ENCODE data around the gene DET1. TPM values are rescaled to one million over a fixed set of nuclear protein-coding genes. Genes with fewer than 3 reads are reported as not detected.

The DET1 gene
- total RNA-seq, 4 donors from 2014 or later: 4.1 to 8.7 (median 6.7) TPM

- DNase-seq (ENCODE audit: low spot score) (no peak), ATAC-seq (ENCODE audit: low FRiP score) (no peak)
- TF ChIP-seq, protein P1, sequence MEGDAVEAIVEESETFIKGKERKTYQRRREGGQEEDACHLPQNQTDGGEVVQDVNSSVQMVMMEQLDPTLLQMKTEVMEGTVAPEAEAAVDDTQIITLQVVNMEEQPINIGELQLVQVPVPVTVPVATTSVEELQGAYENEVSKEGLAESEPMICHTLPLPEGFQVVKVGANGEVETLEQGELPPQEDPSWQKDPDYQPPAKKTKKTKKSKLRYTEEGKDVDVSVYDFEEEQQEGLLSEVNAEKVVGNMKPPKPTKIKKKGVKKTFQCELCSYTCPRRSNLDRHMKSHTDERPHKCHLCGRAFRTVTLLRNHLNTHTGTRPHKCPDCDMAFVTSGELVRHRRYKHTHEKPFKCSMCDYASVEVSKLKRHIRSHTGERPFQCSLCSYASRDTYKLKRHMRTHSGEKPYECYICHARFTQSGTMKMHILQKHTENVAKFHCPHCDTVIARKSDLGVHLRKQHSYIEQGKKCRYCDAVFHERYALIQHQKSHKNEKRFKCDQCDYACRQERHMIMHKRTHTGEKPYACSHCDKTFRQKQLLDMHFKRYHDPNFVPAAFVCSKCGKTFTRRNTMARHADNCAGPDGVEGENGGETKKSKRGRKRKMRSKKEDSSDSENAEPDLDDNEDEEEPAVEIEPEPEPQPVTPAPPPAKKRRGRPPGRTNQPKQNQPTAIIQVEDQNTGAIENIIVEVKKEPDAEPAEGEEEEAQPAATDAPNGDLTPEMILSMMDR (IDR thresholded peaks at IDR 0.05): no peak
These were observed 82.5 kb downstream of the DET1 start for GRCh38 chr15:88463870-88464532.

Small RNA genes lying within 50 kb of the gene (small RNA-seq; reads per million reads assigned to genes)
- not detected for gene AC013489.2

Other genes with a start within 250 kb of the DET1 start
- gene MRPL46, start 79.3 kb downstream of the DET1 start, total RNA-seq: 10 to 100 TPM; 26.5 to 45.9 (median 36.5) TPM
- 10 to 100 TPM; 24.3 to 48.5 (median 43.5) TPM for gene MRPS11, start 79.0 kb downstream of the DET1 start, total RNA-seq
- gene AEN, start 74.7 kb upstream of the DET1 start, total RNA-seq: 10 to 100 TPM in 3 of 4 donors, 1 to 10 TPM in 1; 7.6 to 60.2 (median 25.2) TPM
- 10 to 100 TPM; 21.3 to 41.0 (median 27.8) TPM for gene ISG20, start 92.3 kb upstream of the DET1 start, total RNA-seq